ENCODE data around the gene FBXW9.

GRCh38 chr19:12649941-12650340, 46.5 kb downstream of the FBXW9 start:
- TF ChIP-seq CTCF (conservative IDR thresholded peaks at IDR 0.05; ENCODE audit: low read depth, low read length) (no peak), EZH2 (IDR thresholded peaks at IDR 0.05; ENCODE audit: borderline replicate concordance, low read depth, low read length, poor library complexity, severe bottlenecking) (no peak)
